ENCODE data around the gene CPN1.

GRCh38 chr10:100025576-100025975 is 56.1 kb downstream of the CPN1 start:
- TF ChIP-seq CTCF (IDR thresholded peaks at IDR 0.05) (no peak), EP300 (IDR thresholded peaks at IDR 0.05) (no peak), POLR2AphosphoS5 (IDR thresholded peaks at IDR 0.05) (no peak), POLR2A (IDR thresholded peaks at IDR 0.05; ENCODE audit: low read depth) (no peak)

Data from esophagus muscularis mucosa (tissue), 4 donors.